H1 (cell line): Measurements from ENCODE around the gene PRRC2C. TPM values are rescaled to one million over a fixed set of nuclear protein-coding genes. Genes with fewer than 3 reads are reported as not detected.
A peak's percentile ranks its signal among the peaks of the same experiment; 100 is the strongest.

Source experiments
- CTCF ChIA-PET: fragments of 300-600 bp; sonication (Branson Sonifier 250); formaldehyde crosslinking; loops from one replicate; lab custom pipeline; 2021; ENCODE audit not compliant: partially characterized antibody; lab: Charles Lee
- POLR2A ChIA-PET: fragments of 300-600 bp; sonication (Branson Sonifier 250); formaldehyde crosslinking; loops from one replicate; lab custom pipeline; 2021; ENCODE audit warnings: inconsistent platforms; ENCODE audit not compliant: partially characterized antibody; lab: Charles Lee
- DNase-seq, 2 experiments: peaks; one replicate each; pipeline versions ENCODE4 v3.0.0 to v3.0.0-alpha.2; 2010 to 2022; ENCODE audit warnings: low spot score in 2 of 2, low read depth in 1 of 2, mixed read lengths in 1 of 2
- FAIRE-seq: peaks from 2 replicates; lab custom pipeline; 2011; peaks lifted over from hg19 to GRCh38; lab: Jason Lieb, UNC
- H2AFZ ChIP-seq: 2 replicates; pipeline ENCODE4 v1.8.1; 2012; ENCODE audit warnings: low read length, inconsistent platforms
- H2AK5ac ChIP-seq: 2 replicates; pipeline ENCODE4 v1.6.1; 2013; ENCODE audit warnings: low read depth, low read length
- H2BK120ac ChIP-seq: replicated peaks from 2 replicates; pipeline ENCODE3; 2013; ENCODE audit warnings: low read depth, low read length, inconsistent platforms
- H2BK12ac ChIP-seq: 2 replicates; pipeline ENCODE4 v1.6.1; 2013; ENCODE audit warnings: low read depth, low read length
- H2BK15ac ChIP-seq: 2 replicates; pipeline ENCODE4 v1.6.1; 2013; ENCODE audit warnings: low read length
- H2BK20ac ChIP-seq: 2 replicates; pipeline ENCODE4 v1.6.1; 2013; ENCODE audit warnings: low read length
- H2BK5ac ChIP-seq: 2 replicates; pipeline ENCODE4 v1.6.1; 2013; ENCODE audit warnings: low read depth, low read length
- H3K14ac ChIP-seq: 2 replicates; pipeline ENCODE4 v1.6.1; 2013; ENCODE audit warnings: inconsistent platforms; ENCODE audit not compliant: insufficient read length
- H3K18ac ChIP-seq: 2 replicates; pipeline ENCODE4 v1.6.1; 2013; ENCODE audit warnings: low read length; ENCODE audit errors: extremely low read depth
- H3K23ac ChIP-seq: 2 replicates; pipeline ENCODE4 v1.6.1; 2013; ENCODE audit warnings: inconsistent platforms; ENCODE audit not compliant: insufficient read length
- H3K23me2 ChIP-seq: 2 replicates; pipeline ENCODE4 v1.6.1; 2013; ENCODE audit warnings: low read depth, low read length
- H3K27ac ChIP-seq: 2 replicates; pipeline ENCODE4 v1.6.1; 2011; ENCODE audit warnings: low read depth, low read length, inconsistent platforms
- H3K27me3 ChIP-seq, 4 experiments: replicated peaks in 1 of 4; 1 replicate in 1 of 4; 2 replicates in 3 of 4; pipeline versions ENCODE4 v1.6.1 to v1.8.1; 2011 to 2013; ENCODE audit warnings: low read length in 3 of 4, mild to moderate bottlenecking in 3 of 4, inconsistent platforms in 2 of 4, mixed read lengths in 2 of 4, moderate library complexity in 1 of 4; ENCODE audit not compliant: control insufficient read depth in 3 of 4, insufficient read depth in 3 of 4; ENCODE audit errors: extremely low read depth in 1 of 4
- H3K36me3 ChIP-seq, 4 experiments: 2 replicates each; pipeline versions ENCODE4 v1.6.1 to v1.8.1; 2011 to 2013; ENCODE audit warnings: mild to moderate bottlenecking in 4 of 4, low read length in 3 of 4, moderate library complexity in 2 of 4, control low read depth in 1 of 4, inconsistent platforms in 1 of 4; ENCODE audit not compliant: insufficient read depth in 4 of 4, control insufficient read depth in 2 of 4
- H3K4ac ChIP-seq: replicated peaks from 2 replicates; pipeline ENCODE3; 2013; ENCODE audit warnings: low read length, low read depth, mixed read lengths, inconsistent platforms; ENCODE audit not compliant: insufficient read length
- H3K4me1 ChIP-seq, 4 experiments: replicated peaks in 1 of 4; 1 replicate in 1 of 4; 2 replicates in 3 of 4; pipeline versions ENCODE4 v1.6.1 to v1.8.1; 2011 to 2013; ENCODE audit warnings: low read length in 3 of 4, inconsistent platforms in 2 of 4, mixed read lengths in 1 of 4; ENCODE audit not compliant: insufficient read depth in 4 of 4, control insufficient read depth in 3 of 4
- H3K4me2 ChIP-seq, 2 experiments: 2 replicates each; pipeline versions ENCODE4 v1.6.1 to v1.8.1; 2011 to 2013; ENCODE audit warnings: low read depth in 2 of 2, low read length in 2 of 2, control low read depth in 1 of 2, inconsistent platforms in 1 of 2, mild to moderate bottlenecking in 1 of 2; ENCODE audit not compliant: insufficient read depth in 1 of 2
- H3K4me3 ChIP-seq, 4 experiments: fragments of 200-600, 300-600 bp in 1 of 4; sonication (generic), shearing (Covaris generic), sonication (Bioruptor Twin) in 1 of 4; 2 replicates each; pipeline versions ENCODE4 v1.5.1 to v1.8.1; 2011 to 2016; ENCODE audit warnings: low read length in 4 of 4, low read depth in 3 of 4, control low read depth in 2 of 4, inconsistent platforms in 2 of 4, mild to moderate bottlenecking in 2 of 4, mixed read lengths in 1 of 4, moderate library complexity in 1 of 4; ENCODE audit not compliant: insufficient read depth in 2 of 4; ENCODE audit errors: extremely low read depth in 1 of 4
- H3K56ac ChIP-seq: replicated peaks from 2 replicates; pipeline ENCODE3; 2013; ENCODE audit warnings: low read depth, mild to moderate bottlenecking, mixed read lengths, low read length, inconsistent platforms; ENCODE audit not compliant: insufficient read length
- H3K79me1 ChIP-seq: 2 replicates; pipeline ENCODE4 v1.6.1; 2013; ENCODE audit warnings: low read depth, low read length, control low read depth
- H3K79me2 ChIP-seq, 2 experiments: 2 replicates each; pipeline versions ENCODE4 v1.6.1 to v1.8.1; 2012 to 2013; ENCODE audit warnings: low read length in 2 of 2, mild to moderate bottlenecking in 2 of 2, inconsistent platforms in 1 of 2; ENCODE audit not compliant: insufficient read depth in 2 of 2, control insufficient read depth in 1 of 2
- H3K9ac ChIP-seq, 4 experiments: replicated peaks in 1 of 4; 1 replicate in 1 of 4; 2 replicates in 3 of 4; pipeline versions ENCODE4 v1.6.1 to v1.8.1; 2011 to 2013; ENCODE audit warnings: low read depth in 3 of 4, low read length in 3 of 4, control low read depth in 2 of 4, mild to moderate bottlenecking in 2 of 4, moderate library complexity in 2 of 4, inconsistent platforms in 1 of 4; ENCODE audit errors: extremely low read depth in 1 of 4
- H3K9me3 ChIP-seq, 2 experiments: 2 replicates each; pipeline versions ENCODE4 v1.6.1 to v1.8.1; 2012 to 2013; ENCODE audit warnings: mild to moderate bottlenecking in 2 of 2, moderate library complexity in 2 of 2, control low read depth in 1 of 2, inconsistent platforms in 1 of 2, low read depth in 1 of 2, low read length in 1 of 2, mixed read lengths in 1 of 2; ENCODE audit not compliant: insufficient read depth in 2 of 2
- H4K20me1 ChIP-seq, 2 experiments: replicated peaks in 1 of 2; 2 replicates each; pipeline versions ENCODE3 to v1.8.1; 2011 to 2013; ENCODE audit warnings: inconsistent platforms in 2 of 2, low read length in 2 of 2, mild to moderate bottlenecking in 1 of 2; ENCODE audit not compliant: insufficient read depth in 2 of 2, control insufficient read depth in 1 of 2
- H4K5ac ChIP-seq: 2 replicates; pipeline ENCODE4 v1.6.1; 2013; ENCODE audit warnings: low read length, low read depth, mixed read lengths, inconsistent platforms; ENCODE audit not compliant: insufficient read length
- H4K8ac ChIP-seq: 2 replicates; pipeline ENCODE4 v1.8.0; 2013; ENCODE audit warnings: mild to moderate bottlenecking, moderate library complexity, low read length, inconsistent platforms; ENCODE audit not compliant: insufficient read depth; ENCODE audit errors: extremely low read depth
- H4K91ac ChIP-seq: replicated peaks from 2 replicates; pipeline ENCODE3; 2013; ENCODE audit warnings: low read length, mixed read lengths, inconsistent platforms; ENCODE audit not compliant: insufficient read length
- BACH1 ChIP-seq: IDR thresholded peaks from 2 replicates; pipeline ENCODE4 v1.6.1; 2012; ENCODE audit warnings: low read length, improper control_type of control experiment
- HDAC6 ChIP-seq: IDR thresholded peaks from one replicate; pipeline ENCODE4 v1.7.1; 2012; ENCODE audit warnings: low read depth, mild to moderate bottlenecking, inconsistent platforms, low read length, moderate library complexity
- MAFK ChIP-seq: IDR thresholded peaks from 2 replicates; pipeline ENCODE4 v1.6.1; 2012; ENCODE audit warnings: low read depth, mild to moderate bottlenecking, improper control_type of control experiment, low read length
- WGBS, 2 experiments: shearing (Covaris generic) in 1 of 2; methylation state at CpG; one replicate each; pipeline versions ENCODE4 v1.1.6 to v1.1.7; 2013 to 2015; ENCODE audit warnings: low lambda C conversion rate in 2 of 2, mixed read lengths in 2 of 2, inconsistent platforms in 1 of 2, low coverage in 1 of 2, missing lambda C conversion rate in 1 of 2; ENCODE audit not compliant: insufficient replicate concordance in 2 of 2, insufficient coverage in 1 of 2, insufficient read length in 1 of 2; ENCODE audit errors: extremely low coverage in 1 of 2, missing lambda C conversion rate in 1 of 2; 5-methylcytosine and 5-hydroxymethylcytosine counted together
- polyA plus RNA-seq, 7 experiments: library from polyadenylated mRNA; depleted of rRNA in 3 of 7; stranded (reverse) in 5 of 7; unstranded in 2 of 7; fragments of >200 nt in 5 of 7; fragments of 200-250 nt in 2 of 7; gene quantifications; 1 replicate in 5 of 7; 2 replicates in 1 of 7; 4 replicates in 1 of 7; pipeline versions ENCODE4 v1.2.1 to v1.2.3, GENCODE V29; 2011 to 2013; ENCODE audit warnings: missing spikeins in 2 of 7, mixed read lengths in 2 of 7
- total RNA-seq: library from RNA; stranded (reverse); fragmentation: NEBNext Ultra II Directional; extraction: Animal tissue kit (Norgen Biotek cat#: 25700); gene quantifications from 2 replicates; pipeline ENCODE4 v1.2.1, GENCODE V29; 2021

The PRRC2C gene
- total and polyA plus RNA-seq, 2 of the 8 experiments (the other 6 are each of a cell fraction or from before 2014, with no cell fraction given): 125 to 264 TPM

DNA sequence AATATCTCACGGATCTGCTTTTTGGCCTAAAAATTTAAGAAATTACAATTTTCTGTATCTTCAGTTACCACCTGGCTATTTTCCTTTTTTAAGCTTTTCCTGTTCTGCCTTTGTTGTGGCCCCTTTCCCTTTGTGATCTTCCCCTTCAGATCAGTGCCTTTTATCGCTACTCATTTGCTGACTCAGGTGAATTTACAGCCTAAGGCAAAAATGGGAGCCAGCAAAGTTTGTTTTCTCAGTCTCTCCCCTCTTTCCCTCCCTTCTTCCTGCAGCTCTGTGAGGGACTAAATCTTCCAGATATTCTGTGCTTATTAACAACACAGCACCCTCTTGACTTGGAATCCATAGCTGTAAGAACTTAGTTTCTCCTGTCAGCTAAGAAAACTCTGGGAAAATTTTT, 5.3 kb upstream of the PRRC2C start:
- Histone ChIP-seq H3K14ac (no peak overlapping the region), H2BK5ac (no peak overlapping the region), H3K4me3 (no peak overlapping the region), H2BK12ac (no peak overlapping the region), H3K56ac (no peak overlapping the region), H3K23ac (no peak overlapping the region), H2BK120ac (no peak overlapping the region), H3K27ac (no peak overlapping the region), H3K23me2 (no peaks in the 10 kb centered on the region; the same call in 1 of the 2 replicates), H3K4me2 (no peak overlapping the region), H2BK15ac (no peak overlapping the region), H4K20me1 (no peaks in the 10 kb centered on the region), H2AK5ac (no peak overlapping the region), H3K27me3 (no peaks in the 10 kb centered on the region), H4K5ac (peak overlapping the region; percentile 71), H3K4ac (no peak overlapping the region), H3K79me1 (no peaks in the 10 kb centered on the region), H3K18ac (no peak overlapping the region), H2AFZ (peak overlapping the region; percentile 91; the same call in 1 of the 2 replicates), H3K79me2 (no peaks in the 10 kb centered on the region), H3K4me1 (no peaks in the 10 kb centered on the region; a peak in 2 of 7 replicates), H3K36me3 (no peaks in the 10 kb centered on the region), H3K9ac (no peak overlapping the region), H3K9me3 (no peaks in the 10 kb centered on the region), H4K8ac (no peak overlapping the region), H4K91ac (no peak overlapping the region), H2BK20ac (no peak overlapping the region)
- FAIRE-seq: no peak
- TF ChIP-seq MAFK: peak; percentile 98
- no peak for TF ChIP-seq HDAC6
- TF ChIP-seq BACH1: peak; percentile 11; the same call in 1 of the 2 replicates
- 83% methylated on average over 2 of the region's 2 CpGs; no CpG with 5 or more reads in 1 of the 2 experiments for WGBS, 2 experiments
- POLR2A ChIA-PET: interaction anchor here (0.7 to 1.1 kb wide), 2 partner anchors 20 to 1714 kb away, joined by 3 to 4 read pairs; no protein-coding TSS in a partner anchor
- CTCF ChIA-PET: interaction anchor here (0.6 to 1.2 kb wide), 5 partner anchors 8 to 606 kb away, joined by 3 to 4 read pairs (median 3); no protein-coding TSS in a partner anchor
- no peak for DNase-seq
